ENCODE measurements around the gene HIPK2. TPM values are rescaled to one million over a fixed set of nuclear protein-coding genes. Genes with fewer than 3 reads are reported as not detected.
"Not testable (repeated sequence)": the region's sequence is repeated elsewhere in the genome, so short reads cannot be mapped to it uniquely, and the experiment has no call there.

The HIPK2 gene
- polyA plus RNA-seq, 1 donor = 9.6 TPM

- DNase-seq (ENCODE audit: low read depth) = no peak
Observed at GRCh38 chr7:139567647-139568345, 210.0 kb downstream of the HIPK2 start.

GRCh38 chr7:139566736-139567646 lies 210.8 kb downstream of the HIPK2 start:
- no peak for DNase-seq (ENCODE audit: low read depth)

DNA sequence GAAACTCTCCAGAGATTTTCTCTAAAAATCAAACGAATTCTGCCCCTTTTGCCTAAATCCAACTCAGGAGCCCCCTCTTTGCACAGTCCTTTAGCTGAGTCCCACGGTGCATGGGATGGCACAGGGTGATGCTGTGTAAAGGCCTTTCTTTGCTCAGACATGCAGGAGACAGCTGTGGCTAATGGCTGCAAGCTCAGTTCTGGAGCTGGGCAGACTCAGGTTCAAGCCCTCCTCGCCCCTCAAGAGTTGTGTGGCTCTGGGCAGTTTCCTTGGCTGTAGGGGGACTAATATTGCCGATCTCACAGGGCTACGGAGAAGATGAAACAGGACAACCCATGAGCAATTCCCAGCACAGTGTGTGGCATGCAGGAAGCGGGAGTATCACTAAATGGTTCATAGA lies 211.7 kb downstream of the HIPK2 start:
- DNase-seq (ENCODE audit: low read depth) = no peak

- no peak for DNase-seq (ENCODE audit: low read depth)
Observed at GRCh38 chr7:139563856-139564255, 213.9 kb downstream of the HIPK2 start.

DNA sequence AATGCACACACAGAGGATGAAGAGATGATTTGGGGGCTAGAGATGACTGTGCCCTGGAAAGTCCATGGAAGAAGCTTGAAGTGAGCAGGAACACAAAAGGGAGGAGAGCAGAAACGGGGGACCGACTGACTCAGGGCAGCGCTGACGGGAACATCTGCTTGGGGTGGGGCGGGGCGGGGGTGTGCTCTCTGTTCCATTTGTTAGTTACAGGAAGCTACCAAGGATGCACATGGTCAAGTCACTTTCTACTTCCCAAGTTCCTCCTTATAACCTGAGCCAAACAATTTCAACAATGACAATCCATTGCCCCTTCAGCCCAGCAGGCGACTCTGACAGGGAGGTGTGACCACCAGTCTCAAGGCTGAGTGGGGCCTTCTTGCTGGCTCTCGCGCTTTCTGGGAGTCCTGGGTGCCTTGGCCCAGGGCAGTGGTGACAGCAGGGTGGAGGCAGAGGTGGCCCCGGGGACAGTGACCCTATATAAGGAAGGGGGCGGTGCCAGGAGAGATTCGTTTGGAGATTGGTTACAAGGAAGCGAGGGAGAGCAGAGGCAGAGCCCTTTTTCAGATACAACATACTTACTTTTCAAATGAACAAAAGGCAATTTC lies 214.7 kb downstream of the HIPK2 start:
- DNase-seq (ENCODE audit: low read depth) = no peak

DNA sequence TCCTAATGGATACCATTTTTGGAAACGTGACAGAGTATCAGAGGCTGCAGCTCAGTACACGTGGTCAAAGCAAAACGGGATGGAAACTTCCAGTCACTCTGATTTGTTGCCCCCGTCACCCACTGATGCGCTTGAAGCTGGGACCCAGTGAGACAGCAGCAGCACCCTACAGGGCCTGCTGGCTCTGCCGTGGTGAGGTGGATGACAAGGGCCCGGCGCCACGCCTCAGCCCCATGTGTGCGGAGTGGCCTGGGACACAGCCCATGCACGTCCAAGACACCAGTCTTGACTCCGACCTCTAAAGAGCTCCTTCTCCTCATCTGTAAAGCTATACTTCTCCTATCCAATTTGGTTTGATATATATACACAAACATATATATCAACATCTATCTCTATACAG lies 215.3 kb downstream of the HIPK2 start:
- DNase-seq (ENCODE audit: low read depth) = no peak

DNA sequence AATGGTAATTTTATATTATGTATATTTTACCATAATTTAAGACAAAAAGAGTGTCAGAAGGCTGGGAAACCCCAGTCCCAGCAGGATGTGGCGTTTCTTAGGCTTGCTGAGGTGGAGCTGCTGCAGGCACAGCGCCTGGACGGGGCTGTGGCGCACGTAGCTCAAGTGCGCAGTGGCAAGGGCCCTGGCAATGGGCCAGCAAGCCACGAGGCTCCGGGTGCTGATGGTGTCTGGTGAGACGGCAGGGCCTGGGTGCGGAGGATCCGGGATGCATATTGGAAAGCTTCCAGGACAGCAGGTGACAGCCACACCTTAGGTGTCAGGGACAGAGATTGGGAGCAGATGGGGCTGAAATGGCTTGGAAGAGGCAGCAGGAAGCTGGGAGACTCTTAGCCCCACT lies 217.1 kb downstream of the HIPK2 start:
- DNase-seq (ENCODE audit: low read depth) = no peak

DNA sequence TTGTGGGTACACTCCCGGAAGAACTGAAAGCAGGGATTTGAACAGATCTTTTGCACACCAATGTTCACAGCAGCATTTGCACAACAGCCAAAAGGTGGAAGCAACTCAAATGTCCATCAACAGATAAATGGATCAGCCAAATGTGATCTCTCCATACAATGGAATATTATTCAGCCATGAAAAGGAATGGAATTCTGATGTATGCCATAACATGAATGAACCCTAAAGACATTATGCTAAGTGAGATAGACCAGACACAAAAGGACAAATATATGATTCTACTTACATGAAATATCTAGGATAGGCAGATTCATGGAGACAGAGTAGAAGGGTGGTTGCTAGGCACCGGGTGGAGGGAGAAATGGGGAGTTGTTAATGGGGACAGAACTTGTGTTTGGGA lies 217.6 kb downstream of the HIPK2 start:
- DNase-seq (ENCODE audit: low read depth) = no peak

DNA sequence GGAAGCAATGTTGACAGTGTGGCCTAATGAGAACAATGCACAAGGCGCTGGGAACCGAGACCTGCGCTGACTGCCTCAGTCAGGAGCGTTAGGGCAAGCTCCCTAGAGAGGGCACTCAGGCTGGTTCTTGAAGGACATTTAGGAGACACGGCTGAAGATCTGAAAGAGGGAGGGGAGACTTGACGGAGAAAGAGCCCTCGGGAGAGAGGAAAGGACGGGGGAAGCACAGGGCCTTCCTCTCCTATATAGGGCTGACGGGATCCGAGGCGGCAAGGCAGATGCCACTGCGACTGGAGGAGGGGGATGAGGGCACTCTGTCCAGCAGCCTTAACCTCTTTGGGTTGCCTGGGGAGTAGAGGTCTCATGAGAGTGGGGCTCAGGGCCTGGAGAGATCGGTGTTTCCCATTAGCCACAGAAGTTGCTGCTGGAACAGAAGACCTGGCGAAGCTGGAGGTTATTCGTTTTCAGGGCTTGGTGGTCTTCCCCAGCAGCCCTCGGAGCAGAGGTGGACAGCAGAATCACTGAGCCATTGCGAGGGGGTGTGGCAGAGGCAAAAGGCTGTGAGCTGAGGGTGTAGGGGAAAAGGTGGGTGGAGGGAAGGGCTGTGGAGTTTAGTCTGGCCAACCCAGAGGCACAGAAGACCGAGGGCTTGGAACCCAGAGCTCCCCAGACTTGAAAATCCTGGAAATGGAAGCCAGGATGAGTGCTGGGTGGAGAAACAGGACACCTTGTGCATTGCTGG lies 218.3 kb downstream of the HIPK2 start:
- DNase-seq (ENCODE audit: low read depth) = no peak

DNA sequence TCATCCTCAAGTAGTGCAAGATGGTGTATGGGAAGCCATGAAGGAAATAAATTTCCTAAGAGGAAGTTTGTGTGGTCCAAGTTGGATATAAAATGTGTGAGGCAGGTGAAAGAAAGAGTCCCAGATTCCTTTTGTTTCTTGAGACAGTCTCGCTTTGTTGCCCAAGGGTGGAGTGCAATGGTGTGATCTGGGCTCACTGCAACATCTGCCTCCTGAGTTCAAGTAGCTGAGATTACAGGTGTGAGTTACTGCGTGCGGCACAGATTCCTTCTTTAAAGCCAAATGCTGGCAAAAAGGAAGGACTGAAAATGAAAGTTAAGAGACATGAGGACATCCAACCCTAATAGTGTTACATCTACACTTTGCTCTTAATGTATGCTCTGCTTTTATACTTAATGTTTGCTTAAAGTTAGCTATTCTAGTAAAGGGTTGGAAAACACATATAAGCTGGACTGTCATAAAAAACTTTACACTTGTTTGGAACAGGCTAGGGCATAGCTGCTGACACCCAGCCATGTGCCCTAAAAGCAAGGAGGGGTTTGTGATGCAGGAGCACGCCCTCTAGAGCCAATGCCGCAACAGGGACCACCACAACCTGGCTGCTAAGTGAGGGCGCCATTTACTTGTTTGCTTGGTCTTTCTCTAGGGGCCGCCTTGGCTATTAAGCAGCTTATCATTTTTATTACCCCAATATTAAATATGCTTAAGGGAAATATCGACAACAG lies 219.8 kb downstream of the HIPK2 start:
- no peak for DNase-seq (ENCODE audit: low read depth)

DNA sequence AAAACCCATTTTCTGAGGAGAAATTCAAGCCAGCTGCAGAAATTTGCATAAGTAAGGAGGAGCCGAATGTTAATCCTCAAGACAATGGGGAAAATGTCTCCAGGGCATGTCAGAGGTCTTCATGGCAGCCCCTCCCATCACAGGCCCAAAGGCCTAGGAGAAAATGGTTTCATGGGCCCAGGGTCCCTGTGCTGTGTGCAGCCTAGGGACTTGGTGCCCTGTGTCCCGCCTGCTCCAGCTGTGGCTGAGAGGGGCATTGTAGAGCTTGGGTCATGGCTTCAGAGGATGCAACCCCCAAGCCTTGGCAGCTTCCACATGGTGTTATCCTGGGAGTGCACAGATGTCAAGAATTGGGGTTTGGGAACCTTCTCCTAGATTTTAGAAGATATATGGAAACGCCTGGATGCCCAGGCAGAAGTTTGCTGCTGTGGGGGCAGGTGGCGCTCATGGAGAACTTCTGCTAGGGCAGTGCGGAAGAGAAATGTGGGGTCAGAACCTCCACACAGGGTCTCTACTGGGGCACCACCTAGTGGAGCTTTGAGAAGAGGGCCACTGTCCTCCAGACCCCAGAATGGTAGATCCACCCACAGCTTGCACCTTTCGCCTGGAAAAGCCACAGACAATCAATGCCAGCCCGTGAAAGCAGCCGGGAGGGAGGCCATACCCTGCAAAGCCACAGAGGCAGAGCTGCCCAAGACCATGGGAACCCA lies 223.7 kb downstream of the HIPK2 start:
- not testable (repeated sequence) for DNase-seq (ENCODE audit: low read depth)

DNA sequence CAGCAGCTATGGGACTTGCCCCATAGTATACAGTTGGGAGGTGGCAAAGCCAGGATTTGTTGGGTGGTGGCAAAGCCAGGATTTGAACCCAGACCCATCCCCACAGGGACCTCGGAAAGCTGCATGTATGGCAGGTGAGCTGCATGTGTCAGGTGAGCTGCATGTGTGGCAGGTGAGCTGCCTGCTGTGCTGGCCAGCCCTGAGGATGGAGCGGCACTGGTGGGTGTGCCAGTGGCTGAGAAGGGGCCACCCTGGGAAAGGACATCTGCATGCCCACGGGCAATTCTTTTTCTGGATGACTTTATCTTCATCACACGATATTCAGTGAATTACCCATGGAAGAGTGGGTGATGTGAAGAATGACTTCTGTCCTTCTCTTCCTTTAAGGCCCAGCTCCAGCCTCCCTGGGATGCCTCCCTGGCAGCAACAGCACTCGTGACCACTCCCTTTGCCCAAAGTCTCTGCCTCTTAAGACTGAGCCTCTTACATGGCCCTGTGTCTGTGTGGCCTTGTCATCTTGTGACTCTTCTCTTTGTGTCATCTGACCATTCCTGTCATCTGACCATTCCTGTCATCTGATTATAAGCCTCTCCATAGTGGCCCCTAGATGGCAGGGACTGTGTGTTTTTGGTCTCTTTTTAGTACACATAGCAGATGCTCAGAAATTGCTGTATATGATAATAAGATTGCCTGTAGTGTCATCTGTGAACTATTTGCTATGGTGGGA lies 229.3 kb downstream of the HIPK2 start:
- no peak for DNase-seq (ENCODE audit: low read depth)

- DNase-seq (ENCODE audit: low read depth) = no peak
Observed at GRCh38 chr7:139544645-139545044, 233.2 kb downstream of the HIPK2 start.

DNA sequence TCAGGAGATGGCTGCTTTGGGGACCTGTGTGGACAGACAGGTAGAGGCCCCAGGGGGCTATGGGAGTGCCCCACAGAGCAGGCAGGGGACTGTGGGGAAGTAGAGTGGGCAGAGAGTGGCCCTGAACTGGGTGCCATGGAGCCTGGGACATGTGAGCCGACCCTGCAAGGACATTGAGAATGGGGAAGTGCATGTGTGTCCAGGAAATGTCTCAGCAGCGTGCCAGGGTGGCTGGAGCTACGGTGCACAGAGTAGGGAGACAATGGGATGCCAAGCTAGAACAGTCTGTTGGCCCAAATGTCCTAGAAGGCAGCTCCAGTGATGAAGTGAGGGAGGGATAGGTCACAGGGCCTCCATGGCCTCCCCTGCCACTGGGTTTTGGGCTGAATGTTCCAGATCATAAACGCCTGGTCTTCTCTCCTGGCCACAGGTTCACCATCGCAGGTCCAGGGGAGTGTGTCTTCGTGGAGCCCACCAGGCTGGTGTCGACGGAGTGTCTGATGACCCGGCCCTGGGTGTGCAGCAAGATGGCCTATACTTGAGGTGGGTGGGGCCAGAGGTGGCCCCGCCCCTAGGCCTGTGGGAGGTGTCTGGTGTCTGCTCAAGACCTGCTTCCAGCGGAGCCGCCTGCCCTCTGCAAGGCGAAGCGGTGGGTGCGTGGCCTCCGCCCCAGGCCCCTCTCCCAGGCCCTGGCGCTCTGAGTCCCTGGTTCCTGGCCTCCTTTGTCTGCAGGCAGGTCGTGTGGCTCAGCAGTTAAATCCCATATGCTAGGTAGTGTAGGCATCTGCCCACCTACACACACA lies 233.8 kb downstream of the HIPK2 start:
- DNase-seq (ENCODE audit: low read depth) = no peak

- DNase-seq (ENCODE audit: low read depth) = no peak
Observed at GRCh38 chr7:139542308-139543151, 235.3 kb downstream of the HIPK2 start.

DNA sequence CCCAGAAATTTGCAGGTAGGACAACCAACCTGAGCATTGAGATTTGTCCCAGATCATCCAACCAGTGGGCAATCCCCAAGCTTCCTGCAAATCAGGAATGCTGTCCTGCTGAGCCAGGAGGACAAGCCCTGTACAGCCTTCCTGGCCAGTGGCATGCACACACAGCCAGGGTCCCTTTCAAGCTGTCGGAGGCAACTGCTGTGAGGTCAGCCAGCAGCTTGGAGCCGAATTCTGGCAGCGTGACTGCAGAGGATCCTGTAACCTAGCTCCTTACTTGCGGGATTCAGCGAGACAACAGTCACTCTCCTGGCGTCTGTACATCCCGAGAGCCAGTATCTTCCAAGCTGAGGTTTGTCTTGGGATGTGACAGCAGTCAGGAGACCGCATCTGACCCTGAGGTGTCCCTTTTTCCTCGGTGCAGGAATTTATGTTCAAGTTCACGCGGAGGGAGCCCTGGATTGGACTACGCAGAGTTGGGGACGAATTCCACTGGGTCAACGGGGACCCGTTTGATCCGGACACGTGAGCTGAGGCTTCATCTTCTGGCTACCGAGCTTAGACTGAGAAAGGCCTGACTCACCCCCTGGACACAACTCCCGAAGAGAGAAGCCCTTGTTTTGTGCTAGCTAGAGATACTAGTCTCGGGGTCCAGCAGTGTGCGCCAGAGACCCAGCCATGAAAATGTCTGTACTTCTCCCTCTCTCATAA lies 236.0 kb downstream of the HIPK2 start:
- DNase-seq (ENCODE audit: low read depth) = no peak

DNA sequence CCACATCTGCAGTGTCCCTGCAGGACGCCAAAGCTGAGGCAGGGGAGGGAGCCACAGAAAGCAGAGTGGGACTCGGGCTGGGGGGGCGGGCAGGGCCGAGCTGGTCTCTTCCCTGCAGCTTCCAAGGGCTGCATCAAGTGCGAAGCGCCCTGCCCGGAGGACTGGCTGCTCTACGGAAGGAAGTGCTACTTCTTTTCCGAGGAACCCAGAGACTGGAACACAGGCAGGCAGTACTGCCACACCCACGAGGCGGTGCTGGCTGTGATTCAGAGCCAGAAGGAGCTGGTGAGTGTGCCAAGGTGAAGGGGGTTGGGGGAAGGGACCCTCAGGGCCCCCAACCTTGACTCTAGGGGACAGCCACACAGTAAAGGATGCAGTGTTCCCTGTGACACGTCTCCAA lies 237.6 kb downstream of the HIPK2 start:
- no peak for DNase-seq (ENCODE audit: low read depth)
